ENCODE results near the gene ZNF462.

- no peak for TF ChIP-seq CTCF (IDR thresholded peaks at IDR 0.05; ENCODE audit: low read depth, low read length)
- no peak for TF ChIP-seq MAX (IDR thresholded peaks at IDR 0.05; ENCODE audit: low read depth, low read length)
- no peak for TF ChIP-seq POLR2A (IDR thresholded peaks at IDR 0.05; ENCODE audit: extremely low read depth, insufficient read length)
Observed at GRCh38 chr9:106961623-106962022, 98.7 kb downstream of the ZNF462 start.

All from NB4 (cell line).